HepG2 (cell line): ENCODE measurements around the gene CGB5. TPM values are rescaled to one million over a fixed set of nuclear protein-coding genes. Genes with fewer than 3 reads are reported as not detected.

Experiments used
- ATAC-seq: fragments of 200-7000 bp; cut with Tn5 transposase; 3 replicates; pipeline ENCODE4 v1.9.1; 2020; ENCODE audit warnings: mild to moderate bottlenecking, moderate library complexity
- BruUV-seq: library from RNA; stranded (reverse); fragments of 400-500 nt; replicated peaks from 2 replicates; lab custom pipeline; 2021; lab: Mats Ljungman, UMichigan
- CTCF ChIA-PET: fragments of 300-600 bp; formaldehyde crosslinking; extraction: SDS; loops from one replicate; lab custom pipeline; 2021; ENCODE audit warnings: low total read pairs, inconsistent platforms, low intra/inter-chr PET ratio; lab: Yijun Ruan, JAX
- POLR2A ChIA-PET: fragments of 350-600 bp; sonication (Branson Sonifier 250); formaldehyde crosslinking; loops from one replicate; lab custom pipeline; 2020; ENCODE audit warnings: antibody characterized with exemption, inconsistent platforms; lab: Yijun Ruan, JAX
- DNase-seq: peaks from one replicate; pipeline ENCODE4 v3.0.0-alpha.2; 2015; ENCODE audit warnings: low spot score
- FAIRE-seq: peaks from 3 replicates; lab custom pipeline; 2011; peaks lifted over from hg19 to GRCh38; lab: Jason Lieb, UNC
- H2AFZ ChIP-seq: one replicate; pipeline ENCODE4 v1.6.1; 2011; ENCODE audit warnings: low read length, inconsistent platforms
- H3K27ac ChIP-seq: fragments of 300-600 bp; 3 replicates; pipeline ENCODE4 v1.8.0; 2011; ENCODE audit warnings: mixed run types, mild to moderate bottlenecking, mixed read lengths, low read length, inconsistent platforms; ENCODE audit not compliant: insufficient read depth; ENCODE audit errors: extremely low read length
- H3K27me3 ChIP-seq, 2 experiments: fragments of 200-600 bp in 1 of 2; 2 replicates in 1 of 2; 3 replicates in 1 of 2; pipeline versions ENCODE4 v1.6.0 to v1.8.0; 2011; ENCODE audit warnings: low read length in 2 of 2, mild to moderate bottlenecking in 2 of 2, moderate library complexity in 2 of 2, inconsistent platforms in 1 of 2; ENCODE audit not compliant: insufficient read depth in 2 of 2, control insufficient read depth in 1 of 2
- H3K36me3 ChIP-seq, 2 experiments: fragments of 200-600 bp in 1 of 2; replicated peaks in 1 of 2; 2 replicates in 1 of 2; 3 replicates in 1 of 2; pipeline versions ENCODE4 v1.5.1 to v1.8.0; 2011; ENCODE audit warnings: low read length in 2 of 2, inconsistent platforms in 1 of 2; ENCODE audit not compliant: insufficient read depth in 2 of 2, control insufficient read depth in 1 of 2
- H3K4me1 ChIP-seq: 2 replicates; pipeline ENCODE4 v1.5.1; 2012; ENCODE audit warnings: low read length, inconsistent platforms; ENCODE audit not compliant: insufficient read depth
- H3K4me2 ChIP-seq: 2 replicates; pipeline ENCODE4 v1.6.0; 2011; ENCODE audit warnings: low read depth, low read length, inconsistent platforms
- H3K4me3 ChIP-seq, 3 experiments: fragments of 200-600 bp in 1 of 3; sonication (generic), shearing (Covaris generic) in 1 of 3; replicated peaks in 1 of 3; 2 replicates each; pipeline ENCODE4 v1.5.1; 2011 to 2016; ENCODE audit warnings: low read length in 3 of 3, inconsistent platforms in 2 of 3, low read depth in 2 of 3, mild to moderate bottlenecking in 2 of 3, control low read depth in 1 of 3, mixed read lengths in 1 of 3; ENCODE audit not compliant: insufficient read depth in 1 of 3
- H3K79me2 ChIP-seq: one replicate; pipeline ENCODE4 v1.6.1; 2011; ENCODE audit warnings: low read length, inconsistent platforms; ENCODE audit not compliant: insufficient read depth
- H3K9ac ChIP-seq: 2 replicates; pipeline ENCODE4 v1.6.0; 2011; ENCODE audit warnings: mild to moderate bottlenecking, low read depth, low read length, inconsistent platforms; ENCODE audit not compliant: insufficient read depth
- H3K9me3 ChIP-seq: 2 replicates; pipeline ENCODE4 v1.5.1; 2012; ENCODE audit warnings: mild to moderate bottlenecking, low read length
- H4K20me1 ChIP-seq: 2 replicates; pipeline ENCODE4 v1.6.0; 2011; ENCODE audit warnings: inconsistent platforms, mild to moderate bottlenecking, low read length, moderate library complexity; ENCODE audit not compliant: insufficient read depth
- BCL6 ChIP-seq: IDR thresholded peaks from 2 replicates; pipeline ENCODE4 v1.6.1; 2016; ENCODE audit warnings: missing genetic modification reagents, missing compliant biosample characterization
- HNRNPLL ChIP-seq: fragments of 200-400 bp; formaldehyde crosslinking; IDR thresholded peaks from 2 replicates; pipeline ENCODE4 v1.6.1; 2017; ENCODE audit warnings: mild to moderate bottlenecking, low read depth, low read length; ENCODE audit not compliant: poor library complexity, severe bottlenecking
- RBM22 ChIP-seq: fragments of 200-400 bp; formaldehyde crosslinking; optimal IDR thresholded peaks from 2 replicates; pipeline ENCODE3; 2017; ENCODE audit warnings: mild to moderate bottlenecking, low read length, moderate library complexity
- RBM39 ChIP-seq: fragments of 200-400 bp; formaldehyde crosslinking; IDR thresholded peaks from one replicate; pipeline ENCODE4 v1.6.1; 2018; ENCODE audit warnings: antibody characterized with exemption, mild to moderate bottlenecking, low read depth, low read length; ENCODE audit not compliant: poor library complexity, severe bottlenecking
- RXRA ChIP-seq: sonication (generic); formaldehyde crosslinking; IDR thresholded peaks from 2 replicates; pipeline ENCODE4 v1.5.1; 2020; ENCODE audit warnings: missing genetic modification reagents
- UBTF ChIP-seq: sonication (generic); formaldehyde crosslinking; IDR thresholded peaks from 2 replicates; pipeline ENCODE4 v1.4.0; 2020; ENCODE audit warnings: mild to moderate bottlenecking, missing genetic modification reagents
- ZNF264 ChIP-seq: sonication (generic); formaldehyde crosslinking; IDR thresholded peaks from 2 replicates; pipeline ENCODE4 v1.4.0; 2020; ENCODE audit warnings: missing genetic modification reagents
- ZNF460 ChIP-seq: sonication (generic); formaldehyde crosslinking; IDR thresholded peaks from 2 replicates; pipeline ENCODE4 v1.5.1; 2020; ENCODE audit warnings: missing genetic modification reagents, mild to moderate bottlenecking, borderline replicate concordance
- ZNF761 ChIP-seq: sonication (generic); formaldehyde crosslinking; conservative IDR thresholded peaks from 2 replicates; pipeline ENCODE4 v1.4.0; 2020; ENCODE audit warnings: mild to moderate bottlenecking, missing genetic modification reagents
- ZSCAN22 ChIP-seq: sonication (generic); formaldehyde crosslinking; IDR thresholded peaks from 2 replicates; pipeline ENCODE4 v1.4.0; 2020; ENCODE audit warnings: mild to moderate bottlenecking, missing genetic modification reagents
- WGBS: methylation state at CpG from one replicate; pipeline ENCODE4 v1.1.6; 2017; ENCODE audit warnings: low lambda C conversion rate; 5-methylcytosine and 5-hydroxymethylcytosine counted together
- in situ Hi-C: cut with HindIII; loops from 2 replicates; pipeline ENCODE4 v1.10.0; 2017; ENCODE audit warnings: low pct_unique_long_range_greater_than_20kb; ENCODE audit not compliant: extremely low pct_ligation_motif_present
- intact Hi-C: fragments of 100-400 bp; cut with micrococcal nuclease; formaldehyde crosslinking; loops from one replicate; pipeline ENCODE4 v1.10.0; 2022; ENCODE audit not compliant: unreplicated experiment
- polyA plus RNA-seq, 8 experiments: library from polyadenylated mRNA; depleted of rRNA in 3 of 8; stranded (reverse) in 7 of 8; unstranded in 1 of 8; fragments of >200 nt; fragmentation: Illumina TruSeq in 4 of 8; extraction: Trizol in 4 of 8; gene quantifications; 2 replicates each; pipeline versions ENCODE4 v1.2.1 to v1.2.3, GENCODE V29; 2011 to 2016; ENCODE audit warnings: low read depth in 4 of 8, missing spikeins in 1 of 8, mixed read lengths in 1 of 8; ENCODE audit not compliant: insufficient read depth in 1 of 8
- total RNA-seq, 5 experiments: library from RNA; depleted of rRNA; stranded (reverse); fragments of >200 nt; fragmentation: Illumina TruSeq; extraction: Trizol; gene quantifications; 2 replicates each; pipeline ENCODE4 v1.2.3, GENCODE V29; 2016; ENCODE audit warnings: low read depth in 1 of 5
- TF ChIP-seq, protein P1 (sequence below): sonication (generic); formaldehyde crosslinking; IDR thresholded peaks from 2 replicates; pipeline ENCODE4 v1.5.0; 2020; ENCODE audit warnings: mild to moderate bottlenecking, missing genetic modification reagents, moderate library complexity

The CGB5 gene
- total and polyA plus RNA-seq, 2 of the 13 experiments (the other 11 are each of a cell fraction or from before 2014, with no cell fraction given) = not detected

GRCh38 chr19:49064029-49064629 lies 20.5 kb downstream of the CGB5 start:
- in situ Hi-C loops (no loop called here), intact Hi-C loops (no loop called here)
- WGBS = 24% methylated on average over 5 of the region's 10 CpGs
- Histone ChIP-seq H2AFZ (no peak overlapping the region), H3K27ac (no peak overlapping the region), H4K20me1 (no peaks in the 10 kb centered on the region), H3K4me2 (peak overlapping the region; percentile 39; the same call in 1 of the 2 replicates), H3K9ac (no peak overlapping the region), H3K4me1 (peaks cover 8% of the 10 kb centered on the region; the same call in 1 of the 2 replicates), H3K36me3 (no peaks in the 10 kb centered on the region), H3K27me3 (peaks cover 4 to 49% of the 10 kb centered on the region in 2 experiments; a peak in 4 of 5 replicates), H3K9me3 (no peaks in the 10 kb centered on the region), H3K79me2 (no peaks in the 10 kb centered on the region), H3K4me3 (peak overlapping the region in 1 of 3 experiments; percentile 28; a peak in 1 of 6 replicates)
- TF ChIP-seq BCL6 (CRISPR knock-in tag) (no peak), HNRNPLL (peak; percentile 5), ZSCAN22 (CRISPR knock-in tag) (peak; percentile 64; the same call in 1 of the 2 replicates)
- ChIA-PET POLR2A (interaction anchor here (1.0 kb wide), 1 partner anchor 8 kb away, joined by 3 read pairs; no protein-coding TSS in a partner anchor), CTCF (no interaction called here)
- peak; percentile 17; the same call in 1 of the 3 replicates for ATAC-seq
- no peak for FAIRE-seq
- no TSS peak for BruUV-seq
- no peak for DNase-seq

- H3K27ac ChIP-seq = no peak within 1 kb of the TSS
- H3K4me2 ChIP-seq = peak within 1 kb of the TSS; percentile 39; the same call in 1 of the 2 replicates
- no TSS peak for BruUV-seq
- ATAC-seq (peak; percentile 83), FAIRE-seq (no peak), DNase-seq (peak; percentile 20)
- H3K4me1 ChIP-seq = peaks cover 8% of the 10 kb centered on the region; the same call in 1 of the 2 replicates
- intact Hi-C loops (no loop called here), in situ Hi-C loops (no loop called here)
- H3K9me3 ChIP-seq = no peaks in the 10 kb centered on the region
- H3K36me3 ChIP-seq = no peaks in the 10 kb centered on the region
- 17% methylated on average over 10 of the region's 53 CpGs for WGBS
- H3K27me3 ChIP-seq = peaks cover 1 to 44% of the 10 kb centered on the region in 2 experiments; a peak in 4 of 5 replicates
- H4K20me1 ChIP-seq = no peaks in the 10 kb centered on the region
- no peaks in the 10 kb centered on the region for H3K79me2 ChIP-seq
- peak within 1 kb of the TSS in 2 of 3 experiments; percentile 21 to 46; a peak in 2 of 6 replicates for H3K4me3 ChIP-seq
- ChIA-PET POLR2A (interaction anchor here (0.5 to 1.0 kb wide), 2 partner anchors 8 to 159 kb away, joined by 3 to 5 read pairs; no protein-coding TSS in a partner anchor), CTCF (no interaction called here)
- no peak within 1 kb of the TSS for H3K9ac ChIP-seq
- H2AFZ ChIP-seq = no peak within 1 kb of the TSS
- TF ChIP-seq RBM22 (no peak), ZNF264 (CRISPR knock-in tag) (no peak), RXRA (CRISPR knock-in tag) (no peak), ZNF460 (CRISPR knock-in tag) (no peak), UBTF (CRISPR knock-in tag) (peak; percentile 51; the same call in 1 of the 2 replicates), ZSCAN22 (CRISPR knock-in tag) (0 out of 2 replicates have a peak, but pooled peaks have one; percentile 5), ZNF761 (CRISPR knock-in tag) (no peak), RBM39 (no peak)
- TF ChIP-seq, protein P1, sequence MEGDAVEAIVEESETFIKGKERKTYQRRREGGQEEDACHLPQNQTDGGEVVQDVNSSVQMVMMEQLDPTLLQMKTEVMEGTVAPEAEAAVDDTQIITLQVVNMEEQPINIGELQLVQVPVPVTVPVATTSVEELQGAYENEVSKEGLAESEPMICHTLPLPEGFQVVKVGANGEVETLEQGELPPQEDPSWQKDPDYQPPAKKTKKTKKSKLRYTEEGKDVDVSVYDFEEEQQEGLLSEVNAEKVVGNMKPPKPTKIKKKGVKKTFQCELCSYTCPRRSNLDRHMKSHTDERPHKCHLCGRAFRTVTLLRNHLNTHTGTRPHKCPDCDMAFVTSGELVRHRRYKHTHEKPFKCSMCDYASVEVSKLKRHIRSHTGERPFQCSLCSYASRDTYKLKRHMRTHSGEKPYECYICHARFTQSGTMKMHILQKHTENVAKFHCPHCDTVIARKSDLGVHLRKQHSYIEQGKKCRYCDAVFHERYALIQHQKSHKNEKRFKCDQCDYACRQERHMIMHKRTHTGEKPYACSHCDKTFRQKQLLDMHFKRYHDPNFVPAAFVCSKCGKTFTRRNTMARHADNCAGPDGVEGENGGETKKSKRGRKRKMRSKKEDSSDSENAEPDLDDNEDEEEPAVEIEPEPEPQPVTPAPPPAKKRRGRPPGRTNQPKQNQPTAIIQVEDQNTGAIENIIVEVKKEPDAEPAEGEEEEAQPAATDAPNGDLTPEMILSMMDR (CRISPR knock-in tag) = peak; percentile 28; the same call in 1 of the 2 replicates
Measured at GRCh38 chr19:49064768-49065611, 21.3 kb downstream of the CGB5 start, which contains the start of gene NTF4. TSS of gene NTF4 (minus strand) at chr19:49064818. CDS start at chr19:49061997, 2,821 bp downstream.
